GM23338 (cell line): ENCODE measurements around the gene RRP1. TPM values are rescaled to one million over a fixed set of nuclear protein-coding genes. Genes with fewer than 3 reads are reported as not detected.

ENCODE experiments used
- ATAC-seq: fragments of 200-7000 bp; cut with Tn5 transposase; 3 replicates; pipeline ENCODE4 v1.9.1; 2020
- DNase-seq: peaks from one replicate; pipeline ENCODE4 v3.0.0-alpha.2; 2015; ENCODE audit warnings: low spot score
- H2AFZ ChIP-seq: fragments of 200-600 bp; sonication (generic); 2 replicates; pipeline ENCODE4 v1.8.0; 2016; ENCODE audit warnings: antibody characterized with exemption, mild to moderate bottlenecking, moderate library complexity
- H3F3A ChIP-seq: fragments of 200-600 bp; sonication (generic); replicated peaks from 2 replicates; pipeline ENCODE4 v1.8.0; 2017; ENCODE audit warnings: antibody characterized with exemption, mixed run types, low read depth
- H3K27ac ChIP-seq: fragments of 200-600 bp; sonication (generic); 2 replicates; pipeline ENCODE4 v1.6.1; 2016; ENCODE audit warnings: low read depth
- H3K27me3 ChIP-seq: fragments of 200-600 bp; sonication (generic); 2 replicates; pipeline ENCODE4 v1.8.0; 2016; ENCODE audit warnings: mild to moderate bottlenecking, mixed run types, moderate library complexity; ENCODE audit not compliant: insufficient read depth
- H3K36me3 ChIP-seq: fragments of 200-600 bp; sonication (generic); 2 replicates; pipeline ENCODE4 v1.8.0; 2016; ENCODE audit warnings: mild to moderate bottlenecking; ENCODE audit not compliant: insufficient read depth
- H3K4me1 ChIP-seq: fragments of 200-600 bp; sonication (generic); 2 replicates; pipeline ENCODE4 v1.8.0; 2016; ENCODE audit warnings: mild to moderate bottlenecking, moderate library complexity; ENCODE audit not compliant: insufficient read depth
- H3K4me2 ChIP-seq: fragments of 200-600 bp; sonication (generic); 2 replicates; pipeline ENCODE4 v1.7.1; 2017; ENCODE audit warnings: mixed run types
- H3K4me3 ChIP-seq: fragments of 200-600 bp; sonication (generic); 2 replicates; pipeline ENCODE4 v1.6.1; 2016; ENCODE audit warnings: mixed run types
- H3K79me2 ChIP-seq: fragments of 200-600 bp; sonication (generic); replicated peaks from 2 replicates; pipeline ENCODE4 v1.8.0; 2017; ENCODE audit warnings: mild to moderate bottlenecking; ENCODE audit not compliant: insufficient read depth
- H3K9me2 ChIP-seq: fragments of 200-600 bp; sonication (generic); 2 replicates; pipeline ENCODE4 v1.8.0; 2017; ENCODE audit not compliant: insufficient read depth
- H4K20me1 ChIP-seq: fragments of 200-600 bp; sonication (generic); replicated peaks from 2 replicates; pipeline ENCODE4 v1.8.0; 2017; ENCODE audit warnings: mild to moderate bottlenecking; ENCODE audit not compliant: insufficient read depth
- H3K27ac Mint-ChIP-seq: 2 replicates; pipeline ENCODE4 v1.8.0; 2020; ENCODE audit warnings: inconsistent platforms, mild to moderate bottlenecking, moderate library complexity, mixed read lengths
- H3K27me3 Mint-ChIP-seq: 3 replicates; pipeline ENCODE4 v1.8.0; 2022; ENCODE audit warnings: low read depth, mild to moderate bottlenecking, moderate library complexity, mixed read lengths, inconsistent platforms; ENCODE audit not compliant: insufficient read depth, poor library complexity
- H3K36me3 Mint-ChIP-seq: 3 replicates; pipeline ENCODE4 v1.8.0; 2021; ENCODE audit warnings: low read depth, mild to moderate bottlenecking, inconsistent platforms, moderate library complexity, mixed read lengths
- H3K4me1 Mint-ChIP-seq: 3 replicates; pipeline ENCODE4 v1.8.0; 2020; ENCODE audit warnings: mild to moderate bottlenecking, inconsistent platforms, mixed read lengths
- H3K4me3 Mint-ChIP-seq: 3 replicates; pipeline ENCODE4 v1.8.0; 2021; ENCODE audit warnings: moderate library complexity, mild to moderate bottlenecking, inconsistent platforms, mixed read lengths
- H3K9me3 Mint-ChIP-seq: 3 replicates; pipeline ENCODE4 v1.8.0; 2020; ENCODE audit warnings: moderate library complexity, mild to moderate bottlenecking, inconsistent platforms, mixed read lengths
- CTCF ChIP-seq, 2 experiments: fragments of 200-600 bp in 1 of 2; sonication (generic) in 1 of 2; conservative IDR thresholded peaks; 2 replicates each; pipeline versions ENCODE4 v1.5.1 to v1.6.1; 2016 to 2017; ENCODE audit warnings: antibody characterized with exemption in 2 of 2, low read depth in 2 of 2, mild to moderate bottlenecking in 2 of 2, moderate library complexity in 1 of 2
- EZH2 ChIP-seq: fragments of 200-600 bp; sonication (generic); IDR thresholded peaks from one replicate; pipeline ENCODE4 v1.8.0; 2017; ENCODE audit warnings: antibody characterized with exemption, mild to moderate bottlenecking, low read depth; ENCODE audit not compliant: unreplicated experiment
- JUNB ChIP-seq: IDR thresholded peaks from one replicate; pipeline ENCODE4 v1.6.1; 2016; ENCODE audit warnings: antibody characterized with exemption; ENCODE audit not compliant: unreplicated experiment
- ZNF114 ChIP-seq: fragments of 250-450 bp; sonication (Bioruptor Pico); IDR thresholded peaks from 2 replicates; pipeline ENCODE4 v1.5.0; 2020; ENCODE audit warnings: mild to moderate bottlenecking, moderate library complexity
- ZNF331 ChIP-seq: fragments of 250-450 bp; sonication (Bioruptor Pico); IDR thresholded peaks from 2 replicates; pipeline ENCODE4 v1.5.0; 2020; ENCODE audit warnings: low read depth, mild to moderate bottlenecking, moderate library complexity
- polyA plus RNA-seq: library from polyadenylated mRNA; unstranded; fragments of >200 nt; fragmentation: Nextera tagmentation; extraction: Ambion mirVana; gene quantifications from 2 replicates; pipeline ENCODE4 v1.2.1, GENCODE V29; 2016
- total RNA-seq: library from RNA; depleted of rRNA; stranded (reverse); fragments of >200 nt; shearing (Covaris generic); gene quantifications from 2 replicates; pipeline ENCODE4 v1.2.3, GENCODE V29; 2014
- TF ChIP-seq, protein P1 (sequence below): IDR thresholded peaks from one replicate; pipeline ENCODE4 v1.6.1; 2018; ENCODE audit warnings: antibody characterized with exemption; ENCODE audit not compliant: unreplicated experiment
- TF ChIP-seq, protein P2 (sequence below): IDR thresholded peaks from 2 replicates; pipeline ENCODE4 v1.6.1; 2016; ENCODE audit warnings: antibody characterized with exemption

Gene RRP1
- total and polyA plus RNA-seq, 2 experiments from 2014 or later, result 36.5 to 63.5 TPM

GRCh38 chr21:43832158-43832550, 42.8 kb downstream of the RRP1 start (continued):
- TF ChIP-seq CTCF (conservative IDR thresholded peaks at IDR 0.05; ENCODE audit: low read depth in 2 of 2), result no peak
- TF ChIP-seq, protein P1, sequence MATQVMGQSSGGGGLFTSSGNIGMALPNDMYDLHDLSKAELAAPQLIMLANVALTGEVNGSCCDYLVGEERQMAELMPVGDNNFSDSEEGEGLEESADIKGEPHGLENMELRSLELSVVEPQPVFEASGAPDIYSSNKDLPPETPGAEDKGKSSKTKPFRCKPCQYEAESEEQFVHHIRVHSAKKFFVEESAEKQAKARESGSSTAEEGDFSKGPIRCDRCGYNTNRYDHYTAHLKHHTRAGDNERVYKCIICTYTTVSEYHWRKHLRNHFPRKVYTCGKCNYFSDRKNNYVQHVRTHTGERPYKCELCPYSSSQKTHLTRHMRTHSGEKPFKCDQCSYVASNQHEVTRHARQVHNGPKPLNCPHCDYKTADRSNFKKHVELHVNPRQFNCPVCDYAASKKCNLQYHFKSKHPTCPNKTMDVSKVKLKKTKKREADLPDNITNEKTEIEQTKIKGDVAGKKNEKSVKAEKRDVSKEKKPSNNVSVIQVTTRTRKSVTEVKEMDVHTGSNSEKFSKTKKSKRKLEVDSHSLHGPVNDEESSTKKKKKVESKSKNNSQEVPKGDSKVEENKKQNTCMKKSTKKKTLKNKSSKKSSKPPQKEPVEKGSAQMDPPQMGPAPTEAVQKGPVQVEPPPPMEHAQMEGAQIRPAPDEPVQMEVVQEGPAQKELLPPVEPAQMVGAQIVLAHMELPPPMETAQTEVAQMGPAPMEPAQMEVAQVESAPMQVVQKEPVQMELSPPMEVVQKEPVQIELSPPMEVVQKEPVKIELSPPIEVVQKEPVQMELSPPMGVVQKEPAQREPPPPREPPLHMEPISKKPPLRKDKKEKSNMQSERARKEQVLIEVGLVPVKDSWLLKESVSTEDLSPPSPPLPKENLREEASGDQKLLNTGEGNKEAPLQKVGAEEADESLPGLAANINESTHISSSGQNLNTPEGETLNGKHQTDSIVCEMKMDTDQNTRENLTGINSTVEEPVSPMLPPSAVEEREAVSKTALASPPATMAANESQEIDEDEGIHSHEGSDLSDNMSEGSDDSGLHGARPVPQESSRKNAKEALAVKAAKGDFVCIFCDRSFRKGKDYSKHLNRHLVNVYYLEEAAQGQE, result no peak
- no peak for TF ChIP-seq ZNF331 (CRISPR knock-in tag)
- TF ChIP-seq ZNF114 (CRISPR knock-in tag), result no peak
- TF ChIP-seq EZH2, result no peak

GRCh38 chr21:43832648-43833047, 43.3 kb downstream of the RRP1 start:
- no peaks in the 10 kb centered on the region for H3K27me3 ChIP-seq
- H3K9me3 Mint-ChIP-seq, result peaks cover 3% of the 10 kb centered on the region; the same call in 2 of the 3 replicates

More at GRCh38 chr21:43832648-43833047, 43.3 kb downstream of the RRP1 start:
- Histone ChIP-seq H3K79me2 (no peaks in the 10 kb centered on the region), H3K9me2 (no peaks in the 10 kb centered on the region), H3K4me1 (no peaks in the 10 kb centered on the region), H2AFZ (no peak overlapping the region), H3K36me3 (no peaks in the 10 kb centered on the region), H3F3A (no peaks in the 10 kb centered on the region), H3K4me2 (no peak overlapping the region), H3K27ac (no peak overlapping the region), H3K4me3 (no peak overlapping the region), H4K20me1 (no peaks in the 10 kb centered on the region)
- Mint-ChIP-seq H3K27me3 (peaks cover 8% of the 10 kb centered on the region), H3K36me3 (no peaks in the 10 kb centered on the region; the same call in 2 of the 3 replicates), H3K27ac (no peak overlapping the region), H3K4me1 (no peaks in the 10 kb centered on the region), H3K4me3 (no peak overlapping the region)
- TF ChIP-seq JUNB (no peak), CTCF (conservative IDR thresholded peaks at IDR 0.05; ENCODE audit: low read depth in 2 of 2) (no peak), EZH2 (no peak), ZNF114 (CRISPR knock-in tag) (no peak)
- TF ChIP-seq, protein P2, sequence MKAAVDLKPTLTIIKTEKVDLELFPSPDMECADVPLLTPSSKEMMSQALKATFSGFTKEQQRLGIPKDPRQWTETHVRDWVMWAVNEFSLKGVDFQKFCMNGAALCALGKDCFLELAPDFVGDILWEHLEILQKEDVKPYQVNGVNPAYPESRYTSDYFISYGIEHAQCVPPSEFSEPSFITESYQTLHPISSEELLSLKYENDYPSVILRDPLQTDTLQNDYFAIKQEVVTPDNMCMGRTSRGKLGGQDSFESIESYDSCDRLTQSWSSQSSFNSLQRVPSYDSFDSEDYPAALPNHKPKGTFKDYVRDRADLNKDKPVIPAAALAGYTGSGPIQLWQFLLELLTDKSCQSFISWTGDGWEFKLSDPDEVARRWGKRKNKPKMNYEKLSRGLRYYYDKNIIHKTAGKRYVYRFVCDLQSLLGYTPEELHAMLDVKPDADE, result no peak
- DNase-seq (no peak), ATAC-seq (no peak)
